HG02938 (cell line): ENCODE data around the gene JUNB.

ENCODE experiments used
- ATAC-seq: cut with Tn5 transposase; IDR thresholded peaks from one replicate; pipeline ENCODE4 v1.9.1; 2021; ENCODE audit warnings: mild to moderate bottlenecking, moderate library complexity; ENCODE audit not compliant: unreplicated experiment

The JUNB gene

GRCh38 chr19:12840091-12841079 lies 49.1 kb downstream of the JUNB start:
- no peak for ATAC-seq

GRCh38 chr19:12841094-12841493 lies 49.8 kb downstream of the JUNB start:
- no peak for ATAC-seq

- no peak for ATAC-seq
These were observed 51.2 kb downstream of the JUNB start for GRCh38 chr19:12842511-12842910.
